GM19043 (cell line): ENCODE measurements around the gene TM4SF5.

Experiments used
- ATAC-seq: cut with Tn5 transposase; IDR thresholded peaks from one replicate; pipeline ENCODE4 v1.9.1; 2021; ENCODE audit warnings: low read depth; ENCODE audit not compliant: unreplicated experiment

TM4SF5 gene, protein sequence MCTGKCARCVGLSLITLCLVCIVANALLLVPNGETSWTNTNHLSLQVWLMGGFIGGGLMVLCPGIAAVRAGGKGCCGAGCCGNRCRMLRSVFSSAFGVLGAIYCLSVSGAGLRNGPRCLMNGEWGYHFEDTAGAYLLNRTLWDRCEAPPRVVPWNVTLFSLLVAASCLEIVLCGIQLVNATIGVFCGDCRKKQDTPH

DNA sequence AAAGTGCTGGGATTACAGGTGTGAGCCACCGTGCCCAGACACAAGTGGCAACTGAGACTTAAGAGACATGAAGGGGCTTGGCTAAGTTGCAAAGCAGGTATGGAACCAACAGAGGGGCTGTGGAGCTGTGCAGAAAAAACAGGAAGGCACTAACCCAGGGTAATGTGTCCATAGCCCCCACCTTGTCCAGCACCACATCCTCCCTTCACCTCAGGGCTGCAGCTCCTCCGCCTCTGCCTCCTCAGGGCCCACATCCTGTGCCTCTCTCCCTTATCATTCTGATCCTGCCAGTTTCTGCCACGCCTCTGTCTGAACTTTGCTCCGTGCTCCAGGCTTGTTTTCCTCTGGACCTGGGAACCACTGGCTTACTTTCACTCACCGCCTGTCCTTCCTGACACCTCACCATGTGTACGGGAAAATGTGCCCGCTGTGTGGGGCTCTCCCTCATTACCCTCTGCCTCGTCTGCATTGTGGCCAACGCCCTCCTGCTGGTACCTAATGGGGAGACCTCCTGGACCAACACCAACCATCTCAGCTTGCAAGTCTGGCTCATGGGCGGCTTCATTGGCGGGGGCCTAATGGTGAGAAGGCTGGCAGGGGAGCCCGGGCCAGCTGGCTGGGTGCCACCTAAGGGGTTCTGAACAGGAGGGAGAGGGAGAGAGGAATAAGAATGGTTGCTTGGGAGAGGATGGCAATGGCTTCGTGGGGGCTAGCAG lies at the start of gene TM4SF5:
Gene TM4SF5, plus strand, starts transcription at position 368 of the 716 bp plus-strand sequence. Its CDS starts 37 bp downstream, at position 405.
- ATAC-seq = no peak

DNA sequence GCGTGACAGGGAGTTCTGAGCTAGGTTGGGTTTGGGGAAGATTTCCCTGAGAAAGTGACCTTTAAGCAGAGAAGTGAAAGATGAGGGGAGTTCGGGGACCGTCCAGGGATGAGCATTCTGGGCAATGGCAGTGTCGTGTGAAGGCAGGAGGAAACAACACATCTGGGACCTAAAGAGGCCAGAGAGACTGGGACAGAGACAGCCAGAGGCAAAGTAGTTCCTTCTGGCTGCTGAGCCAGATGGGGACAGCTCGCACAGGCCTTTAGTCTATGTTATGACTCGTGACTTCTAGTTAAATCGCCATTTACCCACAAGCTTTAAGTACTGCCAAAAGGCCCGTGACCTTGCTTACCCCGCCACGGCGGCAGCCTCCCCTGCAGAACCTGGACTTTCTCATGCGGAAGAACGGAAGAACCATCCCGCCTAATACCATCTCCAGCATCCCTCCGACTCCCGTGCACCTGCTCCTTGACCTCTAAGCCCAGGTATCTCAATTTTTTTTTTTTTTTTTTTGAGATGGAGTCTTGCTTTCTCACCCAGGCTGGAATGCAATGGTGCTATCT lies 48.9 kb upstream of the TM4SF5 start:
- no peak for ATAC-seq

- ATAC-seq = no peak
These were observed 47.0 kb upstream of the TM4SF5 start for GRCh38 chr17:4724650-4725049.

GRCh38 chr17:4725646-4726310 lies 45.9 kb upstream of the TM4SF5 start:
- no peak for ATAC-seq

DNA sequence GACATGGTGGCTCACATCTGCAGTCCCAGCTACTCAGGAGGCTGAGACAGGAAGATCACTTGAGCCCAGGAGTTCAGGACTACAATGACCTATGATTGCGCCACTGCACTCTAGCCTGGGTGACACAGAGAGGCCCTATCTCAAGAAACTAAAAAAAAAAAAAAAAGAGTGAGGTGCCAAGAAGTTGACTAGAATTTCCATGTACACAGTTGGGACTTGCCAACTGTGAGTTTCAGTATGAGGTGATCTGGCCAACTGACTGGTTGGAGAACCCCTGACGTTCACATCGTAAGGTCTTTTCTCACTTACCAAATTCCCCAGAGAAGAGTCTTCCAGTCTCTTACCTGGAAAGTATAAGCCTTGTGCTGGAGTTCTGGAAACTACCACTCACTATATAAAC lies 43.6 kb upstream of the TM4SF5 start:
- ATAC-seq = no peak

DNA sequence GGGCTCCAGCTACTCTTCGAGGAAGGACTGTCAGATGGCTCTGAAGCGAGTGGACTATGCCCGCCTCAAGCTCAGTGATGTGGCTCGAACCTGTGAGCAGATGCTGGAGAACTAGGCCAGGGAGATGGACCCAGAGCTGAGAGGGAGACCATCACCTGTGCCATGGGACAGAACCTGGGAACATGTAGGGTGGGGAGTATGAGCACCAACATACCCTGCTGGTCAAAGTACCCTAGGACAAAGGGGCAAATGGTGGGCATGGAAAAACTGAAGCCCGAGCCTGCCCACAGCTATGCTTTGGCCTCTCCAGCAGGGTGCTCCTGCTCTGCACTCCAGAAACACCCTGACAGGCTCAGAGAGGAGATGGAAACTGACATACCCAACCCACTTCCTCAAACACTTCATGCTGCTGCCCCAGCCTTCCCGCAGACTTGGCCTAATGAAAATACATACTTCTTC lies 38.6 kb upstream of the TM4SF5 start:
- ATAC-seq = no peak

- no peak for ATAC-seq
These were observed 36.7 kb upstream of the TM4SF5 start for GRCh38 chr17:4734857-4735475.

- ATAC-seq = no peak
These were observed 35.6 kb upstream of the TM4SF5 start for GRCh38 chr17:4735876-4736651.

- no peak for ATAC-seq
These were observed 33.3 kb upstream of the TM4SF5 start for GRCh38 chr17:4738136-4739121.

DNA sequence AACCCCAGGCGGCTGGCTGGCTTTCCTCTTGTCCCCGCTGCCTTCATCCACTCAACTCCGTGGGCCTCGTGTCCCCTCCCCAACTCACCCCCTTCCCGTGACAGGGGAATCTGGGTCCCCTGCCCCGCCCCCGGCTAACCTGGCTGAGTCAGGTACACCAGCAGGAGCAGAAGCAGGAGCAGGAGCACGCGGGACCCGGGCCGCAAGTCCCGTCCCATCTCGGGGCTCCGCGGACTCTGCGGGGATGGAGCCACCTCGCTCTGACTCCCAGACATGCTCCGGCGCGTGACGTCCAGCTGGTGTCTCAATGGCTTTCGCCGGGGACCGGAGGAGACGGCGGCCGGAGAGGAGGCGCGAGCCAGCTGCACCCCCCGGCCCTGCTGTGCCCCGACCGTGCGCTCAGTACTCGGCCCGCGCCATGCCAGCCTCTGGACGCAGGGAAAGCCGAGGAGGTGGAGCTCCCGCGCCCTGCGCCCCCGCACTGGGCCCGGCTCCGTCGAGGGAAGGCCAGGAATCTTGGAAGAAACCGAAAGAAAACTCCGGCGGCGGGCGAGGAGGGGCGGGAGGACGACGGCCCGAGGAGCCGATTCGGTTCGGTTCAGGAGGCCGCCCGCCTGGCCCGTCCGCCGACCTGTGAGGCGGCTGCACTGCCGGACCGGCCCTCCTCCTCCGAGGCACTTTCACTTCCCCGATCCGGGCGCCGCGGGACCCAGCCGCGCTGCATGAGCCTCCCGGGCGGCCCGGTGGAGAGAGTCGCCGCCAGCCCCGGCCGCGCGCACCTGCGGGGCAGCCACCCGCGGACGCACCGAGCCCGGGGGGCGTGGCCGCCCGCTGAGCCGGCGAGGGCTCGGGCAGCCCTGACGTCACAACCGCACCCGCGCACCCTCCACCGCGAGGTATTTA lies 32.3 kb upstream of the TM4SF5 start, which contains the start of the genes CXCL16 and ZMYND15:
Gene CXCL16, minus strand, starts transcription at position 807 of the 903 bp plus-strand sequence. Its CDS starts 589 bp downstream, at position 218.
Gene ZMYND15, plus strand, starts transcription at position 712 of the 903 bp plus-strand sequence. CDS start 716 bp downstream, outside the sequence.
- no peak for ATAC-seq

DNA sequence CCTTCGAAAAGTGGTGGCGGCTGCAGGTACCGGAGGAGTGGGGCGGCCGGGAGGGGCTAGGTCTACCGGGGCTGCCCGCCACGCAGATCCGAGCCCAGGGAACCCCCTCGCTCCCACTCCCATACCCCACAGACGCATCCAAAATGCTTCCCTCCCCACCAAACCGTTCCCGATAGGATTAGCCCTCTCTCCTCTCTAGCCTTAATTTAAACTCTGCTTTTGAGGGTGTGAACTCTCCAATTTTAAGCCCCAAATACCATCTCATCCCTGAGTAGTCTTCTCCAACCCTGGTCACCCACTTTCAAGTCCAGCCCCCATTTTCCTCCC lies 31.7 kb upstream of the TM4SF5 start:
- no peak for ATAC-seq

GRCh38 chr17:4740584-4740983 lies 31.1 kb upstream of the TM4SF5 start:
- no peak for ATAC-seq

DNA sequence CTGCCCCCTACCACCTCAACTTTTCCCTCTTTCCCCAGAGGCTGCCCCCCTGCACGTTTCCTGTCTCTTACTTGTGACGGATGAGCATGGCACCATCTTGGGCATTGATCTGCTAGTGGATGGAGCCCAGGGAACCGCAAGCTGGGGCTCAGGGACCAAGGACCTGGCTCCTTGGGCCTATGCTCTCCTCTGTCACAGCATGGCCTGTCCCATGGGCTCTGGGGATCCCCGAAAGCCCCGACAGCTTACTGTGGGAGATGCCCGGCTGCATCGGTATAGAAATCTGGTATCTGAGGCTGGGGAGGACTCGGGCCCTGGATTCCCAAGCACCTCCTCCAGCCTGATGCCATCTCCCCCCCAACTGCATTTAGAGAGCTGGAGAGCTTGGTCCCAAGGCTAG lies 30.1 kb upstream of the TM4SF5 start:
- no peak for ATAC-seq

DNA sequence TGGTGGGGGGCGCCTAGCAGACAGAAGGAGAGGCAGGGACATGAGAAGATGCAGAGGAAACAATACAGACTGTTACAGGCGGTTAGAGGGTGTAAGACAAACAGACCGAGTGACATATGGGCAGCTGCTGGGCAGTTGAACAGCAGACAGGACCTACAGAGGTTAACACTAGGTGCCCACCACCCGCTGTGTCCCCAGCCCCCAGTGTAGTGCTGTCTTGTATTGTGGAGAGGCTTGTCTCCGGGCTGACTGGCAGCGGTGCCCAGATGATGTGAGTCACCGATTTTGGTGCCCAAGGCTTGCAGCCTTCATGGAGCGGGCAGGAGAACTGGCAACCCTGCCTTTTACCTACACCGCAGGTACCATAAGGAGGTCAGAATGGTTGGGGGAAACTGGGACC lies 29.6 kb upstream of the TM4SF5 start:
- ATAC-seq = no peak

DNA sequence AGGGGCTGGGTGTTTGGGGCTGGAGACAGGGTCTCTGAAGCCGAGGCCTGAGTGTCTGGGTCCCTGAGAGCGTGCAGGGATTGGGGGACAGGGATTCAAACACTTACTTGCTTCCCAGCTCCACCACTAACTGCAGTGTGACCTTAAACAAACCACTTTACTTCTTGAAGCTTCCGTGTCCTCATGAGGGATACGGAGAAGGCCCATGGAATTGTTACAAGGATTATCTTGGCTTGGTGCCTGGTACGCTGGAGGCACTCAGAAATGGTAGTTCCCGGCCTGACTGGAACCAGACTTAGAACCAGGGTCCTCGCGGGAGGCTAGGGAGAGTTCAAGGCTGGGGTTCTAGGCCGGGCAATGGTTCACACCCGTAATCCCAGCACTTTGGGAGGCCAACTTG lies 29.1 kb upstream of the TM4SF5 start:
- ATAC-seq = no peak

- ATAC-seq = no peak
These were observed 28.5 kb upstream of the TM4SF5 start for GRCh38 chr17:4743216-4743615.

- ATAC-seq = no peak
These were observed 27.8 kb upstream of the TM4SF5 start for GRCh38 chr17:4743898-4744297.
